ENCODE results near the gene CDON.

DNA sequence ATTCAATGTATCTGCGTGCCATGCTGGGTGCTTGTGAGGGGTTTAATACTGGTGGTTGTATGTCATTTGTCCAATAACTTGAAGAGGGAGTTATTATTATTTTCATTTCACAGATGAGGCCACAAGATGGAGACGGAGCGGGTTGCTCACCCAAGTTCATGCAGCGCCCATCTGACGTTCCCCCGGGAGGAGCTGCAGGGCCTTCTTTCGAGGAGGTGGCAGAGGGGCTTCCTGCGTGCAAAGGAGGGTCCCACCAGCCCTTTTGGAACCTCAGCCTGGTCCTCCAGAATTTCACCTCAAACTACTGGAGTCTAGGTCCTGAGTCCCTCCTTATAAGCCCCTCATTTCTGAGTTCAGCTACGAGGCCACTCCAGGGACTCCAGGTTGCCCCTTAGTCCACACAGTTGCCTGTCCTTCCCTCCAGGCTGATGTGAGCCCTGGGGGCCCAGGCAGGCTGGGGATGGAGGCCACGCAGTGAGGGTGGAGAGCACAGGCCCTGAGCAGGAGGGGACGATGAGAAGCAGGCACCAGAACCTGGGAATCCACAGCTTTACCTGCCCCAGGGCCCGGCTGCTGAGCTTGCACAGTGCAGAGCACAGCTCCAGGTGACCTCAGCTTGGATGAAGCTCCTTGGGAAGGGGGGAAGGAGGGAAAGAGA, 119.8 kb downstream of the CDON start:
- TF ChIP-seq EZH2 (IDR thresholded peaks at IDR 0.05) (no peak), POLR2AphosphoS5 (IDR thresholded peaks at IDR 0.05; ENCODE audit: borderline replicate concordance, low read depth, low read length) (no peak)

All from SK-N-MC (cell line).